Muscle layer of colon (tissue), 2 donors: ENCODE data around the gene BTG4.

Experiments used
- H3K27ac ChIP-seq: one replicate; pipeline ENCODE4 v1.7.0; 2013; ENCODE audit warnings: low read depth, mild to moderate bottlenecking, low read length, moderate library complexity
- H3K27me3 ChIP-seq, 2 donors: one replicate each; pipeline ENCODE4 v1.7.0; 2013; ENCODE audit warnings: low read length in 2 of 2, mild to moderate bottlenecking in 2 of 2; ENCODE audit not compliant: insufficient read depth in 2 of 2, control insufficient read depth in 1 of 2
- H3K36me3 ChIP-seq: one replicate; pipeline ENCODE4 v1.7.0; 2013; ENCODE audit warnings: mild to moderate bottlenecking, low read length; ENCODE audit not compliant: insufficient read depth
- H3K4me1 ChIP-seq: one replicate; pipeline ENCODE4 v1.7.0; 2013; ENCODE audit warnings: mild to moderate bottlenecking, low read length; ENCODE audit not compliant: insufficient read depth
- H3K4me3 ChIP-seq, 2 donors: one replicate each; pipeline ENCODE4 v1.7.0; 2013; ENCODE audit warnings: low read length in 2 of 2, low read depth in 1 of 2, mild to moderate bottlenecking in 1 of 2, moderate library complexity in 1 of 2
- H3K9ac ChIP-seq: one replicate; pipeline ENCODE4 v1.7.0; 2013; ENCODE audit warnings: low read length
- H3K9me3 ChIP-seq: one replicate; pipeline ENCODE4 v1.7.0; 2013; ENCODE audit warnings: mild to moderate bottlenecking, low read length
- donor health status: abdominal sarcoma.
- donor health status: Adenocarcinoma of cecum.

The BTG4 gene

DNA sequence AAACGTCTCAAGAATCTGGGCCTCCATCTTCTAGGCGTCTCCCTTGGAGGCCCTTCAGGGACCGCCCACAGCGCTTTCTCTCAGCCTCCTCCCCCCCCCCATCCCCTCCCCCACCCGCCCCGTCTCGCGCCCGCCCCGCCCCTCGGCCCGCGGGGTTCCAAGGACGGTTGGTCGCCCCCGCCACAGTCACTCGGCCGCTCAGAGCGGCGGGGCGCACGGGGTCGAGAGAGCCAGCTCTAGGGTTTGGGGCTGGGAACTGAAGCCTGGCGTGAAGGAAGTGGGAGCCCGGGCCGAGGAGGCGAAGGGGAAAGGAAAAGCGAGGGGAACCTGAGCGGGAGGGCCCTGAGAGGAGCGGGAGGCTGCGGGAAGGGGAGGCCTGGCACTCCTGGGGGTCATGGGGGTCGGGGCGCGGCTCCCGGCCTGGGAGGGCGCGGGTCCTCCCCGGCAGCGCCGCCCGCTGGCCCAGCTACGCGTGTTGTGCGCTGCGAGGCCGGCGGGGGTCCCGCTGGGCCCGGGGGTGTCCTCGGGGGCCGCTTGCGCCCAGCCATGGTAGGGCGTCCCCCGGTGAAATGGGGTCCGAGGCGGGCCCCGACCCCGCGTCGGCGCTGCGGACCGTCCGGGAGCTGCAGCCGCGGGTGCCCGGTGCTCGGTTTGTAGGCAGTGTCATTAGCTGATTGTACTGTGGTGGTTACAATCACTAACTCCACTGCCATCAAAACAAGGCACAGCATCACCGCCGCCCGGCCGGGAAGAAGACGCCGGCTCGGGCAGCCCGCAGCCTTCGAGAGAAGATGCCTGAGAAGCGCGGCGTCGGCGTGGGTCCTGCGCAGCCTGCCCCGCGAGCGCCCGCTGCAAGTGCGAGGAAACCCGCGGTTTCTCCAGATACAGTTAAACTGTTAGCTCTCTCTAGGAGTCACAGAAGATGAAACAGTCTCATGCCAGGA, at the start of gene BTG4:
Gene BTG4, minus strand, starts transcription at position 91 of the 944 bp plus-strand sequence. CDS start 13,610 bp downstream, outside the sequence.
- Histone ChIP-seq H3K4me3 (peak within 1 kb of the TSS in 1 of 2 donors; percentile 18), H3K36me3 (no peaks in the 10 kb centered on the region), H3K9me3 (no peaks in the 10 kb centered on the region), H3K27me3 (peaks cover 10 to 29% of the 10 kb centered on the region in 2 donors), H3K4me1 (peaks cover 5% of the 10 kb centered on the region), H3K27ac (no peak within 1 kb of the TSS), H3K9ac (no peak within 1 kb of the TSS)

GRCh38 chr11:111561791-111562325, 49.7 kb upstream of the BTG4 start:
- Histone ChIP-seq H3K4me3 (no peak overlapping the region), H3K27me3 (no peaks in the 10 kb centered on the region), H3K36me3 (peaks cover 9% of the 10 kb centered on the region), H3K9ac (no peak overlapping the region), H3K9me3 (no peaks in the 10 kb centered on the region), H3K27ac (no peak overlapping the region), H3K4me1 (peaks cover 8% of the 10 kb centered on the region)

DNA sequence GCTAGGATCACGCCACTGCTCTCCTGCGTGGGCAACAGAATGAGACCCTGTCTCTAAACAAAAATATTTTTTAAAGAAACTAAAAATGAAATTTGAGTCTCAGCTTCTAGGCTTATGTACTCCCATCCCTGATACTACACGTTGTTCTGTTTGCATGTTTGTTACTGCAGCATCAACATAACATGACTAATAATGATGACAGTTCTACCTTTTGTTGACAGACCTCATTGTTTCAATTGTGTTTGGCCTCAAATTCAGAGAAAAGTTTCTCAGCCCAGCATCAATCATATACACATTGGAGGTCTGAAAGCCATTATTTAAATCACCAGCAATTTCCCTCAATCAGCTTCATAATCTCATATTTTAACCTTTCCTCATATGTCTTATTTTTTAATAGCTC, 49.1 kb upstream of the BTG4 start:
- H3K27me3 ChIP-seq: no peaks in the 10 kb centered on the region
- no peak overlapping the region for H3K27ac ChIP-seq
- peaks cover 14% of the 10 kb centered on the region for H3K36me3 ChIP-seq
- no peaks in the 10 kb centered on the region for H3K9me3 ChIP-seq
- H3K4me3 ChIP-seq: no peak overlapping the region
- H3K4me1 ChIP-seq: peaks cover 8% of the 10 kb centered on the region
- H3K9ac ChIP-seq: no peak overlapping the region

DNA sequence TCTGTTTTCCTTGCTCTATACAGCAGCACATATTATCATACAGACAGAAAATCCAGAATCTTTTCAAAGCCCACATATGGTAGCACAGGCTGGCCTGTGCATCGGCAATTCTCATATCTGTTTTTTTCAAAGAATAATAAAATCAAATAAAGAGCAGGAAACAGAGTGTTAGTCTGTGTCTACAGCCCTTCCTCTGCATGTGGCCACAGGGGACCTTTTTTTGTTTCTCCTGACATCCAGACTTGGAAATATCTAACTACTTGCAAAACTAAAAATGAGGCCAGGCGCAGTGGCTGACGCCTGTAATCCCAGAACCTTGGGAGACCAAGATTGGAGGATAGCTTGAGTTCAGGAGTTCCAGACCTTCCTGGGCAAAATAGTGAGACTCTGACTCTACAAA, 48.6 kb upstream of the BTG4 start:
- Histone ChIP-seq H3K9me3 (no peaks in the 10 kb centered on the region), H3K4me1 (peaks cover 8% of the 10 kb centered on the region), H3K27ac (no peak overlapping the region), H3K36me3 (peaks cover 14% of the 10 kb centered on the region), H3K4me3 (no peak overlapping the region), H3K9ac (no peak overlapping the region), H3K27me3 (no peaks in the 10 kb centered on the region)

DNA sequence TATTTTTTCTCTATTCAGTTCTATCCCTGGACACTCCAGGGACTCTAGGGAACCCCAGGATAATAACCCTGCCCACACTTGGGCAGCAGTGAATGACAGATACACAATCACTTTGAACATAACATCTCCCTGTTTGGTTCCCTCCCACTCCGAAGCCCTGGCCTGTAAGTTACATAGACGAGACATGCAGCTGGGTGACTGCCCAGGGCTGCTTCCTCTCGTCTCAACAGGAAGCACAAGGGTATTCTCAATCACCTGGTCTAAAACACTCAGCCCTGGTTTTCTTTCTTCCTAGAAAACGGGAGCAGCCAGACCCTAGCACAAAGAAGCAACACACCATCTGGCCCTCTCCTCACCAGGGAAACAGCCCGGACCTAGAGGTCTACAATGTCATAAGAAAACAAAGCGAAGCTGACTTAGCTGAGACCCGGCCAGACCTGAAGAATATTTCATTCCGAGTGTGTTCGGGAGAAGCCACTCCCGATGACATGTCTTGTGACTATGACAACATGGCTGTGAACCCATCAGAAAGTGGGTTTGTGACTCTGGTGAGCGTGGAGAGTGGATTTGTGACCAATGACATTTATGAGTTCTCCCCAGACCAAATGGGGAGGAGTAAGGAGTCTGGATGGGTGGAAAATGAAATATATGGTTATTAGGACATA, 47.7 kb upstream of the BTG4 start:
- H3K36me3 ChIP-seq: peaks cover 14% of the 10 kb centered on the region
- no peaks in the 10 kb centered on the region for H3K9me3 ChIP-seq
- no peak overlapping the region for H3K4me3 ChIP-seq
- H3K27me3 ChIP-seq: no peaks in the 10 kb centered on the region
- H3K27ac ChIP-seq: no peak overlapping the region
- peaks cover 8% of the 10 kb centered on the region for H3K4me1 ChIP-seq
- H3K9ac ChIP-seq: no peak overlapping the region

DNA sequence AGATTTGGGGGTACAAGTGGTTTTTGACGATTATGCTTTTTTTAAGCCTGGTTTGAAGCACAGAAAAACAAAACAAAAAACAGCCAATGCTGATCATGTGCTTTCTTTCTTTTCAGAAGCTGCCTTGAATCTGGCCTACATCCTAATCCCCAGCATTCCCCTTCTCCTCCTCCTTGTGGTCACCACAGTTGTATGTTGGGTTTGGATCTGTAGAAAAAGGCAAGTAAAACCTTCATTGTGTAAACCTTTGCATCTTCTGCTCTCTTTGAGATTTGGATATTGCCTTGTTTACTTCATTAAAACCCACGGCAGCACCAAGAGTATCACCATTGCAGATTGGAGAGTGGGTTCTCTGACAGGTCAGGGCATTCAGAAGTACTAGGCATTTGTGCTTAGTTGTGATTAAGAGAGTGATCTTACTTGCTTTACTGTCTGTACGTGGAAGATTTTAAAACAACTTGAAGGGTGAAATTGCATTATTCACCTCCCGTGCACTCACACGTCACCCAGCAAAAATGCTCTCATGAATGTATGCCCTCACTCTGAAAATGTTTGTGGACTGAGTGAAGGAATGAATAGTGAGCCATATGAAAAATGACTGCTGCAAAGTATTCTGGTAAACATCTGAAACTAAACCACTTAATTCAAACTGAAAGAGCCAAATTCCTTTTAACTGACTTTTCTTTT, 45.4 kb upstream of the BTG4 start:
- H3K27me3 ChIP-seq: no peaks in the 10 kb centered on the region
- peaks cover 8% of the 10 kb centered on the region for H3K4me1 ChIP-seq
- no peak overlapping the region for H3K4me3 ChIP-seq
- peaks cover 18% of the 10 kb centered on the region for H3K36me3 ChIP-seq
- no peak overlapping the region for H3K9ac ChIP-seq
- H3K9me3 ChIP-seq: no peaks in the 10 kb centered on the region
- peak overlapping the region; percentile 10 for H3K27ac ChIP-seq

DNA sequence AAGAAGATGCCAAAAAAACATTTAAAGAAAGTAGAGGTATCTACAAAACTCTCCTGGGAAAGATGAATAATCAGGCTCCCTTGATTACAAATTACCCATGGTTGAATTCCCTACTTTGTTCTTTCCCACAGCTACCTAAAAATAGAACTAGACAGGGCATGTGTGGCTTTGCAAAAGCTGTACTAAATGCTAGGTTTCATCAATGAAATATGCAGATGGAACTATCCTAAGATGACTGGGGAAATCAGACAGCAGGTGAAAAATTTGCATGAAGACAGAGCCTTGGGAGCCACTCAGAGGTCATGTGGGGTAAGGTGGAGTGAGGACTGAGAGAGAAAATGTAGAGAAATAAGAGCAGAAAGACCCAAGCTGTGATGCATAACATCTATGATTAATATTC, 43.1 kb upstream of the BTG4 start:
- H3K4me3 ChIP-seq: no peak overlapping the region
- H3K27me3 ChIP-seq: no peaks in the 10 kb centered on the region
- no peak overlapping the region for H3K27ac ChIP-seq
- H3K4me1 ChIP-seq: peaks cover 8% of the 10 kb centered on the region
- H3K9me3 ChIP-seq: no peaks in the 10 kb centered on the region
- no peak overlapping the region for H3K9ac ChIP-seq
- H3K36me3 ChIP-seq: peaks cover 15% of the 10 kb centered on the region

- no peaks in the 10 kb centered on the region for H3K9me3 ChIP-seq
- peaks cover 10% of the 10 kb centered on the region for H3K36me3 ChIP-seq
- no peaks in the 10 kb centered on the region for H3K27me3 ChIP-seq
- H3K9ac ChIP-seq: no peak overlapping the region
- H3K4me1 ChIP-seq: peaks cover 8% of the 10 kb centered on the region
- H3K27ac ChIP-seq: no peak overlapping the region
- no peak overlapping the region for H3K4me3 ChIP-seq
These were observed 42.3 kb upstream of the BTG4 start for GRCh38 chr11:111554532-111554931.

DNA sequence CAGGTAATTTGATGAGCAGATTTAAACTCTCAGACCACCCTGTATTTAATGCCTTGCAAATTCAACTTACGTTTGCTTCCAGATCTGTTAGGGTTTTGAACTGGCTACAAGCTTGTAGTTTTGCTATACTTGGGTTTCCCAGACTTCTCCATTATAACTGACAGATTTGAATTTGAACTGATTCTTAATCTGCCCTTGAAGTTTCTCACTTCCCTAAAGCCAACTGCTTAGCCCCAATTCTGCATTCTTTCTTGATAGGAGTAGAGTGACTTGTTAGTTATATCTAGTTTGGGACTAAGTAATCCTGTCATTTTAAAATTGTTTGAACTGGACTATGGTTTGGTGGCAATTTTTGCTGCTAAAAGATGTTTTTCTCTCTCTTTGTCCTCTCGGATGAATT, 38.1 kb upstream of the BTG4 start:
- Histone ChIP-seq H3K27me3 (no peaks in the 10 kb centered on the region), H3K9me3 (no peaks in the 10 kb centered on the region), H3K36me3 (peaks cover 32% of the 10 kb centered on the region), H3K9ac (no peak overlapping the region), H3K4me3 (no peak overlapping the region), H3K4me1 (no peaks in the 10 kb centered on the region), H3K27ac (no peak overlapping the region)

GRCh38 chr11:111549869-111550203, 37.6 kb upstream of the BTG4 start:
- H3K36me3 ChIP-seq: peaks cover 32% of the 10 kb centered on the region

GRCh38 chr11:111549196-111549868, 37.1 kb upstream of the BTG4 start:
- H3K4me1 ChIP-seq: no peaks in the 10 kb centered on the region

More at GRCh38 chr11:111549869-111550203, 37.6 kb upstream of the BTG4 start:
- H3K9me3 ChIP-seq: no peaks in the 10 kb centered on the region
- H3K4me3 ChIP-seq: no peak overlapping the region
- H3K4me1 ChIP-seq: no peaks in the 10 kb centered on the region
- H3K9ac ChIP-seq: no peak overlapping the region
- H3K27me3 ChIP-seq: no peaks in the 10 kb centered on the region
- H3K27ac ChIP-seq: no peak overlapping the region

More at GRCh38 chr11:111549196-111549868, 37.1 kb upstream of the BTG4 start:
- Histone ChIP-seq H3K9me3 (no peaks in the 10 kb centered on the region), H3K27me3 (no peaks in the 10 kb centered on the region), H3K4me3 (no peak overlapping the region), H3K27ac (no peak overlapping the region), H3K9ac (no peak overlapping the region), H3K36me3 (peaks cover 30% of the 10 kb centered on the region)
